Umbilical cord (tissue), 2 donors: ENCODE data around the gene IL22. TPM values are rescaled to one million over a fixed set of nuclear protein-coding genes. Genes with fewer than 3 reads are reported as not detected.

Experiments
- DNase-seq: peaks from one replicate; pipeline ENCODE4 v3.0.0-alpha.2; 2015; ENCODE audit warnings: low spot score
- total RNA-seq: library from RNA; depleted of rRNA; stranded (reverse); fragments of >200 nt; gene quantifications from one replicate; pipeline ENCODE4 v1.2.3, GENCODE V29; 2014; ENCODE audit warnings: low replicate concordance; ENCODE audit not compliant: insufficient read depth

The IL22 gene
- total RNA-seq, 1 donor from 2014 or later, result 16.4 TPM

DNA sequence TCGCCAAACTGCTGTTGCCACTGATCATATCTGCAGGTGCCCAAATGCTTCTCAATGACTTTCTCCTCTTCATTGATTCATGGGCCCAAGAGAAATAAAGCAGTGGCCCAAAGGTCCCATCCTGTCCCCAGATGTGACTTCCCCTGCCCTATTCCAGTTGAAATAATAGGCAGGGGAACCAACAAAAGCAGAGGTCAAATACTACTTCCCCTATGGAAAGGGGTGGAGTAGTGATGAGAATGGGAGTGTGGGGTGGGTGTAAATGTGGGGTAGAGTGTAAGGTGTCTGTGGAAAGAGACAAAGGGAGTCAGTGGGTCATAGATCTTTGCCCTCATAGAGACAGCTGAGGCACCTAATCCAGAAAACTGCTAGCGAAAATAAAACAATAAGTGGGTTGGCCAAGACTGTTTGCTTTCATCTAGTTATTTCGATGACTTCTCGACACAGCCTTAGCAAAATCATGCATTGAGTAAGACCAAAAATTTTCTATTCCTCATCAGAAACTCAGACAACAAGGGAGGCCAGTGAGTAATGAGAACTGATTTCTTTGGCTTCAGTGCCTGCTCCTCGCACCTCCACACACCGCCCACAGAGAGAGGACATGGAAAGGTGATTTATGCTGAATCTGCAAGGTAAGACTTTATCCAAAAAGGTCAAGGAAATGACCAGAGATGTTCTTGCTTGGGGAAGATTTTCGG is 10.9 kb upstream of the IL22 start:
- DNase-seq, result no peak

DNA sequence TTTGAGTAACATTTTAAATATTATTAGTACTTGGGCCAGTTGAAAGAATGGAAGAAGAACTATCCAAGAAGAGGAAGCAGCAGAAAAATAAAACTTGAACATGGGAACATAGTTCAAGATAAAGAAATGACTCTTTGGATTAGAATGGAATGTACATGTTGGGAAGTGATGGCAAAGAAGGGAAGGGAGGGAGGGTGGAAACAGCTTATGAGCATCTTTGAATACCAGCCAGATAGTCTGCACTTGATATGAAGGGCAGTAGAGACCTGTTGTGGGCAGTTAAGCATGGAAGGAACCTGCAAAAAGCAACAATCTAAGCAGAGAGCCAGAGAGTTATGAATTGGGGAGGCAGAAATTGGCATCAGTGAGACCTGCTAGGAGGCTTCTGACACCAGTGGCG is 10.0 kb upstream of the IL22 start:
- peak; percentile 55 for DNase-seq

DNA sequence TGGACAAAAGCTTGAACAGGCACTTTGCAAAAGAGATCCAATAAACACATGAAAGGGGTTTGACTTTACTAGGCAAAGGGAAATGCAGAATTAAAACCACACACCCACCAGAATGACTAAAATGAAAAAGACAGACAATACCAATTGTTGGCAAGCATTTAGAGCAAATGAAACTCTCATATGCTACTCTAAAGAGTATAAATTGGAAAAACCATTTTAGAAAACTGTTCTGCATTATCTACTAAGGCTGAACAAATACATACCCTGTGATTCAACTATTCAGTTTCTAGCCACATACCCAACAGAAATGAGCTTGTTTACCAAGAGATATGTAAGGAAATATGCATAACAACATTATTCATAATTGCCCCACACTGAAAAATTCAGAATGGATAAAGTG is 8.5 kb upstream of the IL22 start:
- DNase-seq, result no peak

DNA sequence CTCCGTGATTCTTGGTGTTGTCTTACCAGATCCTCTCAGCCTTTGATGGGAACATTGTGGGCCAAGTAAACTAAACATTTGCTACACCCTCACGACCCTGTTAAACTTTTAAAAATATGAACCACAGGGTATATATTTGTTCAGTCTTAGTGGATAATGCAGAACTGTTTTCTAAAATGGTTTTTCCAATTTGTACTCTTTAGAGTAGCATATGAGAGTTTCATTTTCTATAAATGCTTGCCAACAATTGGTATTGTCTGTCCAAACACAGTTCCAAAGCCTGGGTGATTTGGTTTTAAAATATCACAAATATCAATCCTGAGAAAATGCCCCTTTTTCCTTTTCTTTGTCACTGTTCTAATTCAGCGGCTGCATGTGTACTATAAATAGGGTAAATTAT is 6.7 kb upstream of the IL22 start:
- no peak for DNase-seq

DNA sequence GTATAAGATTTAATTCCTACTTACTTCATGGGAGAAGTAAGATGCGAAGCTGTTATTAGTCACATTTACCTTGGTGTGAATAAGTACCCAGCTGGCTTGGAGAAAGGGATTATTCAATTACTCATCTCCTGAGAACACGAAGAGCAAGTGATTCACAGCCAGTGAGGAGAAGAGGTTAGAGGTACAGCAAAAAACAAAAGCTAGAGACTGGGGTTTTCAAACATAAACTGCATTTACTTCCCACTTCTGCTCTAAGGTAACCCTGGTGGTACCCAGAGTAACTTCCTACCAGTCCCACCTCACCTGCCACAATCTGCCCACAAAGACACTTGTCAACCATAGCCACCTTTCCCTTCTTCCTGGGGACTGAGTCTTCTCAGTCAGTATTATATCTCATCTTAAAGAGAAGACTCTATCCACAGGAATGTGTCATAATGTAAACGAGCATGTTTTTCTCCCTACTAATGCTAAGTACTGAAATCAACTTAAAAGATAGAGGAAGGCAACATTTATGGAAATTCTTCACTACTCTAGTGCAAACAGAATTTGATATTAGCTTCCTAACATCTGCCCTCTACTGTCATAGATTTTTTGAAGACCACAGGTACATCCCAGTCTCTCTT is 6.0 kb upstream of the IL22 start:
- no peak for DNase-seq

DNA sequence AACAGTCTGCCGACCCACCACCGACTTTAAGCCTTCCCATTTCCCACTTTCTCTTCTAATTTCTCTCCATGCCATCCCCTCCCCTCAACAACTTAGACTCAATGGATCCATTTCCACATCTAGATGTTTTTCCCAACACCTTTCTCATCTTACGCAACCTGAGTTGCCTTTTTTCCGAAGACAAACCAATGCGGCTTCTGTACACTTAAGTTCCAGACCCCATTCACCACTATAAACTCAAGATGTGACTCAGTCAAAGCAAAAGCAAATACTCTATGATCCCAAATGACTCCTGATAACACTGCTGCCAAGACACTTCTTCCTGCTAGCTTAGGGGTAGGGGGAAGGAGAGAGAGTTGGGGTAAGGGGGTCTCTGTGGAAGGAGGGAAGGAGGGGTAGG is 1.3 kb downstream of the IL22 start:
- DNase-seq, result no peak

DNA sequence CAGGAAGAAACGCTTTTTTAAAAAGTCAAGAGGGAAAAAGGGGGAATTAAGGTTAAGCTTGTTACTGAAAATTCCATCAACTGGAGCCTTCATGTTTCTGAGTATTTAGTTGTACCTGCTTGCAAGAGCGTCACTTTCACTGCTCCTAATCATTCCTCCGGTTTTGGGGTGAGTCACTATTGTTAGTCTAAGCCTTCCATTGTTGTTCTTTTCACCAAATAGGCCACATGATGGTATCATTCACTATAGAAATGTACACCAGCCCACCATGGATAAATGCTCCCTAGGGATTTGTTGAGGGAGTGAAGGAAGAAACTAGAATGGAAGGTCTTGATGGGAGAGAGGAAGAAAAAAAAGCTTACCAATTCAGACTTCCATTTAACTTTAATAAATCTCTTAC is 3.0 kb downstream of the IL22 start:
- no peak for DNase-seq

DNA sequence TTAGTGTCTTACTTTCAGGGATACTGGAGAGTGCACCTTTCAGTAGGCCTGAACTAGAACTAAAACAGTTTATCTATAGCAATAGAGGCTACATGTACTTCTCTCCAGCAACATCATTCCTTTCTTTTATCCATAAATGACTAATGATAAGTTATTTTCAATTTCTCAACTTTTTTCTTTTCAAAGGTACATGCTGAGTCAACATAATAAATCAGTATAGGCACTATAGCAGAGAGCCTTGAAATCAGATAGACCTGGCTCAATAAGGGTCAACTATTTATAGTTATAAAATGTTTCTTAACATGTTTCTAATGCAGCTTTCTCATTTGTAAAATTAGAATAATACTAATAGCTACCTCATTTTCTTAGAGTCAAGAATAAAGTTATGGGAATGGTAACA is 5.6 kb downstream of the IL22 start:
- DNase-seq, result no peak

DNA sequence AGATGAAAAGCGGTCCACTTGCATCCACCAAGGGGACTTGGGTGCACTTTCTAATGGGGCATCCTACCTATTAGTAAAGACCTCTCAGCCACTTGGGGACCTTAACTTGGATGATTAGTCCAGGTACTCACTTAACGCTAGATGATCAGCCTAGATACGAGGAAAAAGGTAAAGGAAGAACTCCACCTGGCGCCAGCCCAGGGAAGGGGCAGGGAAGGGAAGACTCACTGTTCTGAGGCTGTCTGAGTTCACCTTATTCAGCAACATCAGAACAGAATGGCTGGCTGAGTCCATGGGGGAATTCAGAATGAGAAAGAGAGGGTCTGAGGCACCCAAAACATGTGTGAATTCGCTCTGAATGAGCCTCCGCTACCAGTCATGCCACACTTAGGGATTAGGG is 7.1 kb downstream of the IL22 start:
- DNase-seq, result no peak

DNA sequence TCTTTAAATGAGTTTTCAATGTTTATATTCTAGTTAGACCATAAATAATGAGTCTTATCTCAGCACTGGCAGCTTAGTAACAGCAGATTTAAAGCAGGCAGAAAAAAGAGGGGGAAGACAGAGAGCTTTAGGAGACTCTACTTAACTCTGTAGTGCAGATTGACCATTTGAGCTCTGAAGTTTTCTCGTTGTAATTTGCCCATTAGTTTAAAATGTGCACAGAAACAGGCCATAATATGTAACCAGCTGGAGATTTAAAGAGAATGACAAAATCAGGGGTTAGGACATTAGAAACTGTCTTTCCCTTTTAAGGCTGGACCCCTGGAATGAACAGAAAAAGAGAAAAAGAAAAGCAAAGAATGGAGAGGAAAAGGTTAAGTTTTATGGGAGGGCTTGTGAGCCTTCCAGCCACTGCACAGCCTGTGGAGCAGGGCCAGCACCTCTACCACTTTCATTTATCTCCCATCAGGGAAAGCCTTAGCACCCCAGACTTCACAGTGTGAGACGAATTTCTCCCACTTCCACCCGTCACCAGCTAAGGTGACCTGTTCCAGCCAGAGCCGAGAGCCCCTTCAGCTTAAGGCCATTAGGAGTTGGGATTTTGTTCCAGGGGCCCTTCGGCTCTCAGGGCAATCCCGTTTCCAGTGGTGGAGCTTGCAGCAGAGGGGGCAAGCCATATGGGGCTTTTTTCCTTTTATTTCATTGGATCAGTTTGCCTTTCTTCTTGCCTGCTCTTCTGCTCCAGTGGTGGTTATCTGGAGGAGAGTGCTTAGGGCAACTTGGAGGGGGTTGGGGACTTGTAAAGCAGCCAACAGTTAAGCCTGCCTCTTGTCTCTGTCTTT is 8.0 kb downstream of the IL22 start:
- peak; percentile 91 for DNase-seq

DNA sequence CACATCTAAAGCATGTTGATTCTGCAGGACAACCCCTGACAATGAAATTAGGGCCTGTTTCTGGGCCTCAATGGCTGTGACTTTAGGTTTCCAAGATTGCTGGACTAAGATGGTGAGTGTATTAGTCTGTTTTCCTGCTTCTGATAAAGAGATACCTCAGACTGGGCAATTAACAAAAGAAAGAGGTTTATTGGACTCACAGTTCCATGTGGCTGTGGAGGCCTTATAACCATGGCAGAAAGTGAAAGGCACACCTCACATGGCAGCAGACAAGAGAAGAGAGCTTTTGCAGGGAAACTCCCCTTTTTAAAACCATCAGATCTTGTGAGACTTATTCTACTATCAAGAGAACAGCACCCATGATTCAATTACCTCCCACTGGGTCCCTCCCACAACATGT is 10.6 kb downstream of the IL22 start:
- no peak for DNase-seq

DNA sequence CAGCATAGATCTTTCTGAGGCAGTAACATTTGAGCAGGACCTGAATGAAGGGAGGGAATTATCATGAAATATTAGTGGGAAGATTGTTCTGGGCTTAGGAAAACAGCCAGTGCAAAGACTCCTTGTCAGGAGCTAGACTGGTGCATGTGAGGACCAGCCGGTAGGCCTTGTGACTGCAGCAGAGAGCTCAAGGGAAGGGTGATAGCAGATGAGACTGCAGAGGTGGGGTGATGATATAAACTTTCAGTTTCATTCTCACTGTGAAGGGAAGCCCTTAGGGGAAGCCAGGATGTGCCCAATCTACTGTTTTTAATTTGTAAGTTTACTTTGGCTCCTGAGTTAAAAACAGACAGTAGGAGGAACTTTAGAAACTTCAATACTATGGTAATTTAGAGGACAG is 12.4 kb downstream of the IL22 start:
- peak; percentile 52 for DNase-seq

DNA sequence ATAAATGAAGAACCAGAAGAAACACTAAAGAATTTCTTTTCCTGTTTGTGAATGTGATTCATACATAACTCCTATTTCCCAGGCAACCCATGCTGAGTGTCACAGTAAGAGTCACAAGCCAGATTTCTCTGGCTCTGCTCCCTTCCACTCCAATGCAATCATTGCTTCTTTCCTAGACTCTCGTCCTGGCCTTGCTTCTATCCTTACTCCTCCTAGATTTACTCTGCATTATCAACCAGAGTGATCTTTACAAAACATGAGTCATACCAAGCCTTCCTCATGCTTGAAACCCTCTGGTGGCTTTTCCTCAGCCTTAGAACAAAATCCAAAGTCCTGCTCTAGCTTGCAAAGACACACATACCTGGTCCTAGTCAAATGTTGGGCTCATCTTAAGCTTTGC is 13.3 kb downstream of the IL22 start:
- DNase-seq, result peak; percentile 68

DNA sequence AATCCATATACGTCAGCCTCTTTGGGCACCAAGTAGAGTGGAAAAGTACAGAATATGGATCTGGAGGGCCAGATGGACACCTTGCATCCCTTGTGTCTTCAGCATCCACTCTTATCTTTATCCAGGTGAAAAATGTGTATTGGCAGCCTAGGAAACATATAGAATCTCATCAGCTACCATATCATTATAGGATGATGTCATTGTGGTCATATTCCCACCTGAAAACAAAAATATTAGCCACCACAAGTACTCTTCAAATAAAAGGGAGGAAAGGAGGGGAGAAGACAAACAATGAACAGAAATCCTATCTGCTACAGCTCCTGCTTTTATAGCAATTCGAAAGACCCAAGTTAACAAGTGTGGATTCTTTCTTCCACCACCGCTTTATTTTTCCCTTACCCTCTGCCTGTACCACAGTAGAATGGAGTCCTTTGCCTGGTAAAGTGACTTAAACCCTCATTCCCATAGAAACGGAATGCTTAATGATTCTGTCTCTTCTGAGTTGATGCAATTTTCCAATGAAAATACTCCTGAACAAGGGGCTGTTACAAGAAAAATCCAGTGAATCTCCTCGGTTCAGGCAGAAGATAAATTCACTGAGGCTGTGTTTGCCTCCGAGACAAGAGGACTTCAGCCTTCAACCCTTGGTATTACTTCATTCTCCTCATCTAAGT is 14.0 kb downstream of the IL22 start:
- DNase-seq, result peak; percentile 18

DNA sequence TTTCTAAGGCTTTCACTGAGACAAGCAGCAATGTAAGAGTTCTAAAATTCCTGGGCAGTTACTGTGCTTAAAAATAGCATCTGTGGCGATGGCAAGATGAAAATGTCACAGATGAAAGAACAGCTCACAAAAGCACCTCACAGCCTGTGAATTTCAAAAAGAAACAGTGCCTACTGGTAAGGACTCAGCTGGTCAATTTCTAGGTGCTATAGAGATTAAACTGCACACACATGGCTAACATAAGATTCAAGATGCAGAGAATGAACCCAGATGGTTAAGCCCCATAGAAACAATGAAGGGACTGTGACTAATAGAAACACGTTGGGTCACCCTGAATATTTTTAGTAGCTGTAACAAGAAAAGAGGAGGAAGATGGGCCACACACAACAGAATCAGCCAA is 15.8 kb downstream of the IL22 start:
- peak; percentile 27 for DNase-seq

DNA sequence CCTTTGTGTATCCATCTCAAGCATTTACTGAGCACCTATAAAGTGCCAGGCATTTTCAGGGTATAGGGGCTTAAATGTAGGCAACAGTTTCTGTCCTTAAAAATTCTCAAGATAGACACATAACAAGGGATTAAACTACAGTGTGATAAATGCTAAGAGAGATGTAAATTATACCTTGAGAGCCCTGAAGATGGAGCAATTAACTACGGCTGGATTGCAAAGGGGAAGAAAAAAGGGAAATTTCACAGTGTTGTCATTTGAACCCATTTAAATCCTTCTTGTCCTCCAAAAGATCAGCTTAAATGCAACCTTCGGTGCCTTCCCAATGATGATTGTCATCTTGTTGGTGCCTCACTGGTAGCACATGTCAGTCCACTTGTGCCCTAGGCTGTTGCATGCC is 16.3 kb downstream of the IL22 start:
- DNase-seq, result peak; percentile 18

DNA sequence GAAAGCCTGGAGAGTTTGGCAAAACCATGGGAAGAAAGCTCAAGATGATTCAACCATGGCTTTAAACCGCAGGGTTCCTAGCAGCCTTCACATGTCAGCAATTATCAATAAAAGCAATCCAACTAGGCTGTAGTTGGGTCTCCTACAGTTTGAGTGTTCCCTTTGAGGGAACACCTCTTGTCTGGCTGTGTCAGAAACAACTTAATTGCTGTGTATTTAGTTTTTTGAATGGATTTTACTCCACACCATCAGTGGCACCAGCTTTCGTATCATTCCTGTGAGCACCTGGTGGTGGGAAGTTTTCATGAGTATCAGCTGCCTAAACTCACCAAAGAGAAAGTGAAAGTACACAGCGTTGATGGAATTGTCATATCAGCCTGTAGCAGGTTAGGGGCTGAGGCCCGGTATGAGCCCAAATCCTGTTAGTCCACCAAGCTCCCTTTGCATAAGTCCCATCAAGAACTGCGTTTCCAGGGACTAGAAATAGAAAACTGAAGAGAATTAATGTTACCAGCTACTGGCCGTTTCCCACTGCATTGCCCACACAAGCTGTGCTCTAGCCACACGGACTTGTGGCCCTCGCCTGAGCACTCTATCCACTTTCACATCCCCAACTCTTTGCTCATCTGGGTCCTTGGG is 16.9 kb downstream of the IL22 start:
- DNase-seq, result no peak

DNA sequence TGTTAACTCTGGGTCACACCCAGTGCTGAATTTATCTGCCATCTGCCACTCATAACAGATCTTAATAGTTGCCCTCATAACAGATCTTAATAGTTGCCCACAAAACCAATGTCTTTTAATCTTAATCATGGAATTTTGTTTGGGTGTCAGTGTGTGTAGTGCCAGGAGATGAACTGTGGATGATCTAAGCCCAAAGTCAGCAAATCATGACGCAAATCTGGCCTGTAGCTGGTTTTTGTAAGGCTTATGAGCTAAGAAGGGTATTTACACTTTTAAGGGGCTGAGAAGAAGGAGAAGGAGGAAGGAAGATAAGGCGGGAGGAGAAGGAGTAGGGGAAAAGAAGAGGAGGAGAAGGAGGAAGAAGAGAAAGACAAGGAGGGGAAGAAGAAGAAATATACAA is 17.8 kb downstream of the IL22 start:
- DNase-seq, result peak; percentile 39

DNA sequence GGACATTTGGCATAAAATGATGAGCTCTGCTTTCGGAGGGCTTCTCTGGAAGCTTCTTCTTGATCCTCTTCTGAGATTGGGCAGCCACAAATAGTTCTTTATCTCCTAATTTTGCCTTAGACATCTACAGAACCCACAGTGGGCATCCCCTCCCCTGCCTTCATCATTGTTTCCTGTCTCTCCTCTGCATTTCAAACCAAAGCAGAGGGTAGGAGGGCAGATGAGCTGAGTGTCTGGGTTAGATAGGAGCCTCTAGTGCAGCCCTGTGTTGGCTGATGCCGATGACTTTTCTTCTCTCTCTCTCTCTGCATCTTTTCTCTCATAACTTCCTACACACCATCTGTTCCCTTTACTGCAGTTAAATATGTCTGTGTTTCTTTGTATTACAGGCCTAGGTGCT is 19.3 kb downstream of the IL22 start:
- no peak for DNase-seq

DNA sequence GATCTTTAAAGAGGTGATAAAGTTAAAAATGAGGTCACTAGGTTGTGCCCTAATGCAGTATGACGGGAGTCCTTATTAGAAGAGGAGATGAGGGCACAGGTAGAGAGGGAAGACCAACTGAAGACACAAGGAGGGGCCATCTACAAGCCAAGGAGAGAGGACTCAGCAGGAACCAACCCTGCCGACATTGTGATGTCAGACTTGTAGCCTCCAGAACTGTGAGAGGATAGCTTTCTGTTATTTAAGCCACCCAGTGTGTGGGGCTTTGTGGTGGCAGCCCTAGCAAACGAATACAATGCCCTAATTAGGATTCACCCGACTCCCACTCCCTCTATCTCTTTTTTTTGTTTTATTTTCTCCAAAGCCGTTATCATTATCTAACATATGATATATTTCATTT is 19.9 kb downstream of the IL22 start:
- no peak for DNase-seq

DNA sequence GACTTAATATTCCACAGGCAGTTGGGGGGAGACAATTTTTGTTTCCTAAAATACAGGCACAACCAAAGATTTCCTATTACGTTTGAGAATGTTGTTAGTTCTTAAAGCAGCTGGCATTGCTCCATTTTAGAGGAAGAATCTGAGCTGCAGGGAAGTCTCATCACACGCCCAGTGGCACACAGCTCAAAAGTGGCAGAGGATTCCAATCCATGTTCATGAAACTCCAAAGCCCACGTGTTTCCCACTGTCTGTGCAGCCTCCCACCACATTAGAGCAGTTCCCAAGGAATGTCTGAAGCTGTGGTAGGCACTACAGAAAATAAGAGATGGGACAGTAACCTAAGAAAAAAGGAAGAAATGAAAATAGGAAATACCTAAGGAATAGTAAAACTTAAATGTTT is 21.7 kb downstream of the IL22 start:
- DNase-seq, result peak; percentile 32

DNA sequence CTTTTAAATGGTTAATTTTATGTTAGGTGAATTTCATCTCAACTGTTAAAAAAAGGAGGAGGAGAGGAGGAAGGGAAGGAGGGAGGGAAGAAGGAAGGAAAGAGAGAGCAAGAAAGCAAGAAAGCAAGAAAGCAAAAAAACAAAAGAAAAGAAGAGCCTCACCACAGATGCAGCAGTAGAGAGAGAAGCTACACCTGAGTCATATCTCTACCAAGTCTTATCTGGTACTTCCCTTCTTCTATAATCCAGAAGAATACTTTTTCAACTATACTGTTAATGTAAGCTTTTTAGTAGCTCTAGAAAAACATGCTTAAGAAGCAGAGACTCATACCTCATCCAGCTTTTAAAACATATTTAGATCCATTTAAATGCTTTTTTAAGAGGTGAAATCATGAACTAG is 22.2 kb downstream of the IL22 start:
- peak; percentile 35 for DNase-seq
